ENCODE results near the gene CYP2U1.

Gene CYP2U1

DNA sequence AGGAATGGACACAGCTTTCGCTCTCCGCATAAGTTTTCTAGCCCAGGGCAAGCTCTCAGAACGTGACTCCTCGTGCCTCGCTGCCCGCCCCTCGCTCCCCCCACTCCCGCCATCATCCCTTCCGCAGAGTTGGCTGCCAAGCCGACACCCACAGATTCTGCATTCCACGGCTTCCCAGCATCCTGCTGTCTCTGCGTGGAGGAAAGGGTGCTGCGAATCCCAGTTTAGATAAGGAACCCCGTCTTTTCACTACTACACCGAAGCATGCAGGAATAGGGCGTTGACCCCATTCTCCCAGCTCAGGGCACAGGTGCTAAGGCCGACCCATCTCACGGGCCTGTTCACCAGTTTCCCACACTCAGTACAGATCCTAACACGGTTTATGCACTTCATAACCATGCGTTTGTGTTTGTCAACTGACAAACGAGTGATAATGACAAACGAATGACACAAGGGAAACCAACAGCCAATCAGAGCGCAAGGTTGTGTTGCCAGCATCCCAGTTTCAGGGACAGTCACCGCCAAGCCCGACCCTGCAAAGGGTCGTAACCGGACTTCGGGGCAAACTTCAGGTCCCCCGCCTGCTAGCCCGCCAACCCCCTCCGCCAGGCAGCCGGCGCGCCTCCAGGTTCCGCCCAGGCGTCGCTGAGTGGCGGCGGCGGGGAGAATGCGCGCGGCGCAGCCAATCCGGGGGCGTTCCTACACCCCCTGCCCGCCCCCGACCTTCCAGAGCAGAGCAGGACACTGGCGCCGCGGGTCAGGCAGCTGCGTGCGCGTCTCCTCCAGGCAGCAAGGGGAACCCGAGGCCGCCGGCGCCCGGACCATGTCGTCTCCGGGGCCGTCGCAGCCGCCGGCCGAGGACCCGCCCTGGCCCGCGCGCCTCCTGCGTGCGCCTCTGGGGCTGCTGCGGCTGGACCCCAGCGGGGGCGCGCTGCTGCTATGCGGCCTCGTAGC lies at the start of gene CYP2U1:
CYP2U1 (plus strand) TSS at position 729 of the 954 bp plus-strand sequence; CDS start at position 824, 95 bp downstream.
- Histone ChIP-seq H3K4me3 (ENCODE audit: low read depth, low read length) (peak within 1 kb of the TSS; percentile 81), H3K4me1 (ENCODE audit: control insufficient read depth, insufficient read depth, low read length) (peaks cover 3% of the 10 kb centered on the region), H3K36me3 (ENCODE audit: control insufficient read depth, insufficient read depth, low read length) (no peaks in the 10 kb centered on the region), H3K9me3 (ENCODE audit: control insufficient read depth, insufficient read depth, low read length) (no peaks in the 10 kb centered on the region), H3K9ac (ENCODE audit: low read depth, low read length) (peak within 1 kb of the TSS; percentile 70), H3K27me3 (ENCODE audit: control insufficient read depth, insufficient read depth, low read length) (peaks cover 33% of the 10 kb centered on the region)

DNA sequence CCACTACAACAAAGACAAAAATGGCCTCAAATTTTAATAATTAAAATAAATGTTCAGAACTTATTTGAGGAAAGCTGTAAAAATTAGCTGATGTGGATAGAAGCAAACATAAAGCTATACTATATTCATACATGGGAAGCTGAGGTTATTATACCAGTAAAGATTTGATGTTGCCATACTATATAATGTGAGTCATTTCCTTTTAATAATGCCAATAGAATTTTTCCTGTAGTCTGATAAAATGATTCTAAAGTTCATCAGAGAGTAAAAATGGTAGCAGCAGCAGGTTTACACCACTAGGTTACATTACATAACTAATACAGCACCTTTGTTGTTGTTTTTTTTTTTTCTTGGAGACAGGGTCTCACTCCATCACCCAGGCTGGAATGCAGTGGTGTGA lies 45.5 kb upstream of the CYP2U1 start:
- H3K9ac ChIP-seq (ENCODE audit: low read depth, low read length) = no peak overlapping the region
- H3K27me3 ChIP-seq (ENCODE audit: control insufficient read depth, insufficient read depth, low read length) = no peaks in the 10 kb centered on the region
- H3K9me3 ChIP-seq (ENCODE audit: control insufficient read depth, insufficient read depth, low read length) = peaks cover 19% of the 10 kb centered on the region
- H3K36me3 ChIP-seq (ENCODE audit: control insufficient read depth, insufficient read depth, low read length) = no peaks in the 10 kb centered on the region
- no peak overlapping the region for H3K4me3 ChIP-seq (ENCODE audit: low read depth, low read length)
- H3K4me1 ChIP-seq (ENCODE audit: control insufficient read depth, insufficient read depth, low read length) = peaks cover 2% of the 10 kb centered on the region

- Histone ChIP-seq H3K9ac (ENCODE audit: low read depth, low read length) (no peak overlapping the region), H3K9me3 (ENCODE audit: control insufficient read depth, insufficient read depth, low read length) (peaks cover 19% of the 10 kb centered on the region), H3K36me3 (ENCODE audit: control insufficient read depth, insufficient read depth, low read length) (no peaks in the 10 kb centered on the region), H3K4me1 (ENCODE audit: control insufficient read depth, insufficient read depth, low read length) (peaks cover 8% of the 10 kb centered on the region), H3K4me3 (ENCODE audit: low read depth, low read length) (no peak overlapping the region), H3K27me3 (ENCODE audit: control insufficient read depth, insufficient read depth, low read length) (no peaks in the 10 kb centered on the region)
These were observed 43.1 kb upstream of the CYP2U1 start for GRCh38 chr4:107888237-107888636.

GRCh38 chr4:107890779-107891178 lies 40.6 kb upstream of the CYP2U1 start:
- Histone ChIP-seq H3K27me3 (ENCODE audit: control insufficient read depth, insufficient read depth, low read length) (no peaks in the 10 kb centered on the region), H3K9me3 (ENCODE audit: control insufficient read depth, insufficient read depth, low read length) (peaks cover 19% of the 10 kb centered on the region), H3K4me1 (ENCODE audit: control insufficient read depth, insufficient read depth, low read length) (peaks cover 8% of the 10 kb centered on the region), H3K4me3 (ENCODE audit: low read depth, low read length) (no peak overlapping the region), H3K36me3 (ENCODE audit: control insufficient read depth, insufficient read depth, low read length) (no peaks in the 10 kb centered on the region), H3K9ac (ENCODE audit: low read depth, low read length) (no peak overlapping the region)

DNA sequence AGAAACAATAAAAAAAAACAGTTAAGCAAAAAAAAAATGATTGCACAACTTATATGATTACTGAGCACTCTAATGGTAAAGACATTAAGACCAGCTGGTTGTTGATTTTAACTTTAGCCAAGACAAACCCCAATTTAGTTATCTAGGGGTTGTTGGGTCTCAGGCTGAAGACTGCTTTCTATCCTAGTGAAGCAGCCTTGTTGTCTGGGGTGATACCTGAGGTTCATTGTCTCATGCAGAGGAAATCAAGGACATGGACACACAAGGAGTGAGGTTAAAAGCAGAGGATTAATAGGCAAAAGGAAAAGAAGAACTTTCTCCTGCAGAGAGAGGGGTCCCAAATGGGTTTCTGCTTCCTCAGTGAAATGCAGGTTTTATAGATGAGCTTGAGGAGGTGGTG lies 40.0 kb upstream of the CYP2U1 start:
- Histone ChIP-seq H3K36me3 (ENCODE audit: control insufficient read depth, insufficient read depth, low read length) (no peaks in the 10 kb centered on the region), H3K27me3 (ENCODE audit: control insufficient read depth, insufficient read depth, low read length) (no peaks in the 10 kb centered on the region), H3K4me3 (ENCODE audit: low read depth, low read length) (no peak overlapping the region), H3K9ac (ENCODE audit: low read depth, low read length) (no peak overlapping the region), H3K4me1 (ENCODE audit: control insufficient read depth, insufficient read depth, low read length) (peaks cover 8% of the 10 kb centered on the region), H3K9me3 (ENCODE audit: control insufficient read depth, insufficient read depth, low read length) (peaks cover 18% of the 10 kb centered on the region)

- no peak overlapping the region for H3K4me3 ChIP-seq (ENCODE audit: low read depth, low read length)
- H3K27me3 ChIP-seq (ENCODE audit: control insufficient read depth, insufficient read depth, low read length) = no peaks in the 10 kb centered on the region
- H3K9ac ChIP-seq (ENCODE audit: low read depth, low read length) = no peak overlapping the region
- no peaks in the 10 kb centered on the region for H3K36me3 ChIP-seq (ENCODE audit: control insufficient read depth, insufficient read depth, low read length)
- peaks cover 10% of the 10 kb centered on the region for H3K9me3 ChIP-seq (ENCODE audit: control insufficient read depth, insufficient read depth, low read length)
- peaks cover 8% of the 10 kb centered on the region for H3K4me1 ChIP-seq (ENCODE audit: control insufficient read depth, insufficient read depth, low read length)
These were observed 37.9 kb upstream of the CYP2U1 start for GRCh38 chr4:107893171-107894137.

- Histone ChIP-seq H3K9ac (ENCODE audit: low read depth, low read length) (no peak overlapping the region), H3K27me3 (ENCODE audit: control insufficient read depth, insufficient read depth, low read length) (no peaks in the 10 kb centered on the region), H3K9me3 (ENCODE audit: control insufficient read depth, insufficient read depth, low read length) (peaks cover 5% of the 10 kb centered on the region), H3K4me3 (ENCODE audit: low read depth, low read length) (no peak overlapping the region), H3K4me1 (ENCODE audit: control insufficient read depth, insufficient read depth, low read length) (peaks cover 8% of the 10 kb centered on the region), H3K36me3 (ENCODE audit: control insufficient read depth, insufficient read depth, low read length) (no peaks in the 10 kb centered on the region)
These were observed 37.2 kb upstream of the CYP2U1 start for GRCh38 chr4:107894138-107894603.

DNA sequence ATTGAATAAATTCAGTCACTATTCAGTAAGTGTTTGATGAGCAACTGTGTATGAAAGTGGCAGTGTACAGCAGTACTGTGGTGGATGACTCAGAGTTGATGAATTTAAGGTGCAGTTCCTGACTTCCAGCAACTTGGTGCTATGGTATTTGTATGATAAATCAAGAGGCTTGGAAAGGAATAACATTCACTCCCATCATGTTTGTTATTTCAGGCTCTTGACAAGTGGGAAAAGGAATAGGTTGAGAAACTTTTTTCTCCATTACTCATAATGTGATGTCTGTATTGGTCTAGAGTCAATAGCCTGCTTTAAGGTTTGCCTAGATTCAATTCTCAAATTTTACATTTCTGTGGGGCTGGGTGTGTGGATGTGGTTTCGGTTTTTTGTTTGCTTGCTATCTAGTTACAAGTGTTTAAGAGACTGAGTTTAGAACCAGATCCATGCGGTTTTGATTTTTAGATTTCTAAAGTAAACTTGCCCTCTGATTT lies 35.1 kb upstream of the CYP2U1 start:
- no peak overlapping the region for H3K9ac ChIP-seq (ENCODE audit: low read depth, low read length)
- peaks cover 2% of the 10 kb centered on the region for H3K4me1 ChIP-seq (ENCODE audit: control insufficient read depth, insufficient read depth, low read length)
- H3K36me3 ChIP-seq (ENCODE audit: control insufficient read depth, insufficient read depth, low read length) = no peaks in the 10 kb centered on the region
- no peaks in the 10 kb centered on the region for H3K9me3 ChIP-seq (ENCODE audit: control insufficient read depth, insufficient read depth, low read length)
- no peak overlapping the region for H3K4me3 ChIP-seq (ENCODE audit: low read depth, low read length)
- no peaks in the 10 kb centered on the region for H3K27me3 ChIP-seq (ENCODE audit: control insufficient read depth, insufficient read depth, low read length)

DNA sequence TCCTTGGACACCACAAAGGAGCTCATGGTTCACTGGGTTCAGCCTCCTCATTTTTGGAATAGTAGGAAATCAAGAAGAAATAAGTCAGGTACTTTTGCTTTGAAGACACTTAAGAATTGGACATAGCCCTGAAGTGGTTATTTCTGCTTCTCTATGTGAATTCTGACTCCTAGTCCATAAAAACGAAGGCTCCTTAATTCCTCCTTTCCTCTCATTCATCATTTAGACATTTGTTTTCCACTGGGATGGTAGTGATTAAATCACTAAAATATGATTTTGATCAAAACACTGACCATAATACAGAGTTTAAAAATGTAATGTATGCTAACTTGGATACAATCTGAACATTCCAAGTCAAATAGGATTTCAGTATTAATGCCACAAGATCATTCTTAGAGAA lies 34.7 kb upstream of the CYP2U1 start:
- H3K27me3 ChIP-seq (ENCODE audit: control insufficient read depth, insufficient read depth, low read length) = no peaks in the 10 kb centered on the region
- H3K36me3 ChIP-seq (ENCODE audit: control insufficient read depth, insufficient read depth, low read length) = no peaks in the 10 kb centered on the region
- no peak overlapping the region for H3K9ac ChIP-seq (ENCODE audit: low read depth, low read length)
- H3K9me3 ChIP-seq (ENCODE audit: control insufficient read depth, insufficient read depth, low read length) = no peaks in the 10 kb centered on the region
- no peak overlapping the region for H3K4me3 ChIP-seq (ENCODE audit: low read depth, low read length)
- no peaks in the 10 kb centered on the region for H3K4me1 ChIP-seq (ENCODE audit: control insufficient read depth, insufficient read depth, low read length)

DNA sequence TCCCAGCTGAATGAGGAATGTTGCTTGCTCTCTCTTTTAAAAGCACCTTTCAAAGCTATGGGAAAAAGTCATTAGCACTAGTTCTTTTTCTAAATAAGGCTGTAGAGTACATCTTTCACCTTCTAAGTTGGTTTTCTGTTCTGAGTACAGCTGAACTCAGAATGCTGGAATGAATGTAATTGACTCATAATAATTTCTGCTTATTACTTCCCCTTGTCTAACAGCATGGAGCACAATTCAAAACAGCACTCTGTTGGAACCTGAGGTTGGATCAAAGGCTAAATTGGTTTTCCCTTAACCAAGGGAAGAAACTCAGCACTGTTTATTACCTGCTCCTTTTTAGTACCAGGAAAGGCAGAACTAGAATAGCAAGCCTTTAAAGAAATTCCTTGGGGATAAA lies 33.5 kb upstream of the CYP2U1 start:
- H3K27me3 ChIP-seq (ENCODE audit: control insufficient read depth, insufficient read depth, low read length) = no peaks in the 10 kb centered on the region
- H3K4me3 ChIP-seq (ENCODE audit: low read depth, low read length) = no peak overlapping the region
- H3K9me3 ChIP-seq (ENCODE audit: control insufficient read depth, insufficient read depth, low read length) = no peaks in the 10 kb centered on the region
- H3K9ac ChIP-seq (ENCODE audit: low read depth, low read length) = no peak overlapping the region
- H3K4me1 ChIP-seq (ENCODE audit: control insufficient read depth, insufficient read depth, low read length) = no peaks in the 10 kb centered on the region
- H3K36me3 ChIP-seq (ENCODE audit: control insufficient read depth, insufficient read depth, low read length) = no peaks in the 10 kb centered on the region

GRCh38 chr4:107900067-107900466 lies 31.3 kb upstream of the CYP2U1 start:
- Histone ChIP-seq H3K9ac (ENCODE audit: low read depth, low read length) (no peak overlapping the region), H3K4me3 (ENCODE audit: low read depth, low read length) (no peak overlapping the region), H3K4me1 (ENCODE audit: control insufficient read depth, insufficient read depth, low read length) (no peaks in the 10 kb centered on the region), H3K36me3 (ENCODE audit: control insufficient read depth, insufficient read depth, low read length) (no peaks in the 10 kb centered on the region), H3K27me3 (ENCODE audit: control insufficient read depth, insufficient read depth, low read length) (no peaks in the 10 kb centered on the region), H3K9me3 (ENCODE audit: control insufficient read depth, insufficient read depth, low read length) (no peaks in the 10 kb centered on the region)

Data from iPS-15b (cell line).